SK-N-DZ (cell line): Measurements from ENCODE around the gene TRPV2. TPM values are rescaled to one million over a fixed set of nuclear protein-coding genes. Genes with fewer than 3 reads are reported as not detected.
"Not testable (repeated sequence)": the region's sequence is repeated elsewhere in the genome, so short reads cannot be mapped to it uniquely, and the experiment has no call there.

Source experiments
- DNase-seq: peaks from one replicate; pipeline ENCODE4 v3.0.0-alpha.2; 2015; ENCODE audit warnings: low spot score
- polyA plus RNA-seq, 2 experiments: library from polyadenylated mRNA; depleted of rRNA; stranded (reverse); fragments of >200 nt; gene quantifications; 2 replicates each; pipeline ENCODE4 v1.2.3, GENCODE V29; 2014

Gene TRPV2
- 1.1 and 2.8 TPM in 2 replicates for polyA plus RNA-seq (2014; cell fraction: cytosol; rRNA removed)
- 1.2 and 2.4 TPM in 2 replicates for polyA plus RNA-seq (2014; cell fraction: nucleus; rRNA removed)

- DNase-seq = no peak
Observed at GRCh38 chr17:16415031-16415924, at the start of gene TRPV2. TSS of gene TRPV2 (plus strand) at chr17:16415571. CDS start at chr17:16417669, 2,098 bp downstream.

GRCh38 chr17:16371742-16372141, 43.6 kb upstream of the TRPV2 start:
- peak; percentile 47 for DNase-seq

GRCh38 chr17:16374146-16374938, 41.0 kb upstream of the TRPV2 start:
- DNase-seq = no peak

GRCh38 chr17:16377941-16378341, 37.4 kb upstream of the TRPV2 start:
- no peak for DNase-seq

GRCh38 chr17:16378636-16379282, 36.6 kb upstream of the TRPV2 start:
- no peak for DNase-seq

GRCh38 chr17:16379654-16380053, 35.7 kb upstream of the TRPV2 start:
- no peak for DNase-seq

GRCh38 chr17:16380640-16381495, 34.5 kb upstream of the TRPV2 start, which contains the start of gene UBB:
TSS of gene UBB (plus strand) at chr17:16381091. CDS start at chr17:16381908, 817 bp downstream.
- peak; percentile 99 for DNase-seq

GRCh38 chr17:16381496-16381820, 33.9 kb upstream of the TRPV2 start:
- DNase-seq = no peak

GRCh38 chr17:16383216-16383615, 32.2 kb upstream of the TRPV2 start:
- no peak for DNase-seq

- no peak for DNase-seq
Observed at GRCh38 chr17:16383772-16384287, 31.5 kb upstream of the TRPV2 start.

- no peak for DNase-seq
Observed at GRCh38 chr17:16384557-16384956, 30.8 kb upstream of the TRPV2 start.

GRCh38 chr17:16386126-16386507, 29.3 kb upstream of the TRPV2 start:
- not testable (repeated sequence) for DNase-seq

GRCh38 chr17:16391451-16391850, 23.9 kb upstream of the TRPV2 start:
- no peak for DNase-seq

- not testable (repeated sequence) for DNase-seq
Observed at GRCh38 chr17:16392491-16392890, 22.9 kb upstream of the TRPV2 start.

- DNase-seq = not testable (repeated sequence)
Observed at GRCh38 chr17:16395887-16396286, 19.5 kb upstream of the TRPV2 start.

GRCh38 chr17:16396693-16397092, 18.7 kb upstream of the TRPV2 start:
- not testable (repeated sequence) for DNase-seq

GRCh38 chr17:16398270-16399267, 16.8 kb upstream of the TRPV2 start:
- DNase-seq = peak; percentile 60

GRCh38 chr17:16403847-16404246, 11.5 kb upstream of the TRPV2 start:
- not testable (repeated sequence) for DNase-seq
